Activated naive CD8-positive, alpha-beta T cell treated with anti-CD3 and anti-CD28 coated beads, Interleukin-2, amount 10 ng/mL, durations not matched to agents 7 days and 5 days (primary cell): ENCODE results near the gene UBE2D2. TPM values are rescaled to one million over a fixed set of nuclear protein-coding genes. Genes with fewer than 3 reads are reported as not detected.

ENCODE experiments used
- ATAC-seq: fragments of 150-1000 bp; cut with Tn5 transposase; one replicate; pipeline ENCODE4 v1.10.0; 2021; ENCODE audit warnings: low read depth, moderate library complexity
- POLR2A ChIA-PET: fragments of 350-600 bp; sonication (Branson Sonifier 250); formaldehyde crosslinking; loops from one replicate; lab custom pipeline; 2021; ENCODE audit warnings: antibody characterized with exemption; lab: Charles Lee
- DNase-seq: peaks from one replicate; pipeline ENCODE4 v3.0.0; 2021
- H3K27ac Mint-ChIP-seq: one replicate; pipeline ENCODE4 v1.8.0; 2022; ENCODE audit warnings: mild to moderate bottlenecking, mixed read lengths
- H3K27me3 Mint-ChIP-seq: one replicate; pipeline ENCODE4 v1.8.0; 2022; ENCODE audit warnings: mild to moderate bottlenecking, moderate library complexity, mixed read lengths
- H3K36me3 Mint-ChIP-seq: one replicate; pipeline ENCODE4 v1.8.0; 2021; ENCODE audit warnings: mild to moderate bottlenecking, mixed read lengths
- H3K4me1 Mint-ChIP-seq: one replicate; pipeline ENCODE4 v1.8.0; 2021; ENCODE audit warnings: mixed read lengths
- H3K4me3 Mint-ChIP-seq: one replicate; pipeline ENCODE4 v1.8.0; 2022; ENCODE audit warnings: mild to moderate bottlenecking, moderate library complexity, mixed read lengths
- H3K9me3 Mint-ChIP-seq: one replicate; pipeline ENCODE4 v1.8.0; 2021; ENCODE audit warnings: mixed read lengths
- total RNA-seq, 2 experiments: library from RNA; stranded (reverse); gene quantifications; one replicate each; pipeline ENCODE4 v1.2.3, GENCODE V29; 2021

The UBE2D2 gene
- total RNA-seq, 2 experiments from 2014 or later = 200 to 217 TPM

DNA sequence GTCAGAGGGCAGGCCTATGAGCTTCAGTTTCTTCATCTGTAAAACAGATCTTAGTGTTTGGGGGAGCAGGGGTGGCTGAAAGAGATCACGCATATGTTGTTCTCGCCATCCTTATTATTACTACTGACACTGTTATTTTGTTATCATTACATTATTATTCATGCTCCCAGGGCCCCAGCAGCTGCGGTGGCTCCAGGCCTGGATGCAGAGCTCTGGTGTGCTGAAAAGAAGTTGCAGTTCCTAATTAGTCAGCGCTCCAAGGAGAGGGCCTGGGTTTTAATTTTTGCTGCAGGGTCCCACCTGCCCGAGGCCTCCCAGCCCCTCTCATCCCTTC is 106.6 kb downstream of the UBE2D2 start:
- Mint-ChIP-seq H3K27ac (no peak overlapping the region), H3K9me3 (no peaks in the 10 kb centered on the region), H3K4me1 (peaks cover 39% of the 10 kb centered on the region), H3K4me3 (peak overlapping the region; percentile 61), H3K36me3 (no peaks in the 10 kb centered on the region), H3K27me3 (no peaks in the 10 kb centered on the region)
- no peak for ATAC-seq
- POLR2A ChIA-PET = interaction anchor here (1.0 to 2.0 kb wide), 4 partner anchors 17 to 79 kb away, joined by 3 to 6 read pairs (median 4); partner anchors contain the start of gene CXXC5
- no peak for DNase-seq

- ATAC-seq = peak; percentile 18
- Mint-ChIP-seq H3K36me3 (no peaks in the 10 kb centered on the region), H3K27me3 (no peaks in the 10 kb centered on the region), H3K4me1 (peaks cover 39% of the 10 kb centered on the region), H3K9me3 (no peaks in the 10 kb centered on the region), H3K27ac (peak overlapping the region; percentile 80), H3K4me3 (peak overlapping the region; percentile 84)
- DNase-seq = peak; percentile 68
- POLR2A ChIA-PET = interaction anchor here (1.6 to 2.7 kb wide), 4 partner anchors 9 to 33 kb away, joined by 3 to 14 read pairs (median 8); partner anchors contain the start of gene CXXC5
Observed at GRCh38 chr5:139668064-139668880, 107.1 kb downstream of the UBE2D2 start.

GRCh38 chr5:139668924-139669661 is 108.0 kb downstream of the UBE2D2 start:
- H3K4me1 Mint-ChIP-seq = peaks cover 39% of the 10 kb centered on the region
- no peak for ATAC-seq

GRCh38 chr5:139669662-139670368 is 108.7 kb downstream of the UBE2D2 start:
- DNase-seq (peak; percentile 64), ATAC-seq (peak; percentile 25)
- Mint-ChIP-seq H3K4me1 (peaks cover 38% of the 10 kb centered on the region), H3K27ac (peak overlapping the region; percentile 82), H3K9me3 (no peaks in the 10 kb centered on the region), H3K36me3 (no peaks in the 10 kb centered on the region), H3K4me3 (peak overlapping the region; percentile 84), H3K27me3 (no peaks in the 10 kb centered on the region)
- POLR2A ChIA-PET = interaction anchor here (0.8 to 2.7 kb wide), 8 partner anchors 10 to 37 kb away, joined by 3 to 14 read pairs (median 3); partner anchors contain the start of gene CXXC5

More at GRCh38 chr5:139668924-139669661, 108.0 kb downstream of the UBE2D2 start:
- Mint-ChIP-seq H3K27ac (peak overlapping the region; percentile 82), H3K4me3 (peak overlapping the region; percentile 84), H3K9me3 (no peaks in the 10 kb centered on the region), H3K36me3 (no peaks in the 10 kb centered on the region), H3K27me3 (no peaks in the 10 kb centered on the region)
- POLR2A ChIA-PET = interaction anchor here (0.8 to 2.7 kb wide), 4 partner anchors 10 to 36 kb away, joined by 3 to 14 read pairs (median 6); no protein-coding TSS in a partner anchor
- no peak for DNase-seq

DNA sequence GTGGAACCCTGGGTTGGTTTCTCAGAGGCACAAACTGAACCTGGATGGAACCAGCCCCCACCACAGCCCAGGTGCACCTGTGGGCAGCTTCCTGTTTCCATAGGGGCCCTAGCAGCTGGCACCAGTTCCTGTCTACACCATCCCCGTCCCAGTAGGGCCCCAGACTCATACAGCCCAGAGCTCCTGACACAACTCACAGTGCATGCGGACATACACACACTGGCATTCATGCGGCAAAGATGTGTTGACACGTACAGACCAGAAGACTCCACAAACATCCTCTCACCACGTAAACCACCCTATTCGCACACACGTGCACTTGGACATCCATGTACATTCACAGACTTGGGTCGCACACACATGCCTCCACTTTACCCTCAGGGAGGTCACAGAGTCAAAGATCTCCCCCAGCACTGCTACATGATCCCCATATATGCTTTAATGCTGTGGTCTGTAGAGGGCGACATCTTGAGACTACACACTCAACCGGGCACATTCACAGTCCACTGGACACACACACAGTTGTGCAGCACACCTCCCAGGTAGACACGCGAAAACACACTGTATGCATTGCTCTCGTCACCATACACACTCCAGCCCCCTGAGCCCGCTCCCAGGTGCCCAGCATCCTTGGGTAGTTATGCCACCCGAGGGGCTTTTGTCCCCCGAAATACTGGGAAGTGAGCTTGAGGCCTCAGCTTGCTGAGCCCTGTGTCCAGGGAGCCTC is 109.4 kb downstream of the UBE2D2 start:
- Mint-ChIP-seq H3K9me3 (no peaks in the 10 kb centered on the region), H3K27me3 (no peaks in the 10 kb centered on the region), H3K27ac (peak overlapping the region; percentile 82), H3K4me1 (peaks cover 38% of the 10 kb centered on the region), H3K36me3 (no peaks in the 10 kb centered on the region), H3K4me3 (peak overlapping the region; percentile 84)
- POLR2A ChIA-PET = interaction anchor here (0.8 to 2.7 kb wide), 8 partner anchors 11 to 37 kb away, joined by 3 to 14 read pairs (median 3); partner anchors contain the start of gene CXXC5
- peak; percentile 59 for DNase-seq
- peak; percentile 28 for ATAC-seq

GRCh38 chr5:139671096-139671841 is 110.1 kb downstream of the UBE2D2 start:
- H3K36me3 Mint-ChIP-seq = no peaks in the 10 kb centered on the region
- H3K27me3 Mint-ChIP-seq = no peaks in the 10 kb centered on the region
- H3K4me1 Mint-ChIP-seq = peaks cover 37% of the 10 kb centered on the region
- DNase-seq (no peak), ATAC-seq (no peak)
- no peaks in the 10 kb centered on the region for H3K9me3 Mint-ChIP-seq
- H3K4me3 Mint-ChIP-seq = no peak overlapping the region
- peak overlapping the region; percentile 56 for H3K27ac Mint-ChIP-seq
- POLR2A ChIA-PET = interaction anchor here (2.5 kb wide), 1 partner anchor 35 kb away, joined by 14 read pairs; no protein-coding TSS in a partner anchor

GRCh38 chr5:139675213-139675612 is 114.1 kb downstream of the UBE2D2 start:
- Mint-ChIP-seq H3K4me1 (peaks cover 11% of the 10 kb centered on the region), H3K9me3 (no peaks in the 10 kb centered on the region), H3K4me3 (no peak overlapping the region), H3K27ac (no peak overlapping the region), H3K27me3 (no peaks in the 10 kb centered on the region), H3K36me3 (no peaks in the 10 kb centered on the region)
- no peak for ATAC-seq
- POLR2A ChIA-PET = interaction anchor here (1.3 kb wide), 1 partner anchor 27 kb away, joined by 4 read pairs; the partner anchor contains the start of gene CXXC5
- no peak for DNase-seq

- no peak overlapping the region for H3K4me3 Mint-ChIP-seq
- no peaks in the 10 kb centered on the region for H3K27me3 Mint-ChIP-seq
- no peak overlapping the region for H3K27ac Mint-ChIP-seq
- H3K4me1 Mint-ChIP-seq = peaks cover 5% of the 10 kb centered on the region
- DNase-seq (no peak), ATAC-seq (no peak)
- no peaks in the 10 kb centered on the region for H3K36me3 Mint-ChIP-seq
- POLR2A ChIA-PET = no interaction called here
- no peaks in the 10 kb centered on the region for H3K9me3 Mint-ChIP-seq
Observed at GRCh38 chr5:139675825-139676224, 114.7 kb downstream of the UBE2D2 start.

GRCh38 chr5:139676406-139676805 is 115.3 kb downstream of the UBE2D2 start:
- Mint-ChIP-seq H3K4me3 (no peak overlapping the region), H3K36me3 (no peaks in the 10 kb centered on the region), H3K9me3 (no peaks in the 10 kb centered on the region), H3K4me1 (peaks cover 5% of the 10 kb centered on the region), H3K27ac (no peak overlapping the region), H3K27me3 (no peaks in the 10 kb centered on the region)
- DNase-seq = no peak
- POLR2A ChIA-PET = no interaction called here
- ATAC-seq = no peak

DNA sequence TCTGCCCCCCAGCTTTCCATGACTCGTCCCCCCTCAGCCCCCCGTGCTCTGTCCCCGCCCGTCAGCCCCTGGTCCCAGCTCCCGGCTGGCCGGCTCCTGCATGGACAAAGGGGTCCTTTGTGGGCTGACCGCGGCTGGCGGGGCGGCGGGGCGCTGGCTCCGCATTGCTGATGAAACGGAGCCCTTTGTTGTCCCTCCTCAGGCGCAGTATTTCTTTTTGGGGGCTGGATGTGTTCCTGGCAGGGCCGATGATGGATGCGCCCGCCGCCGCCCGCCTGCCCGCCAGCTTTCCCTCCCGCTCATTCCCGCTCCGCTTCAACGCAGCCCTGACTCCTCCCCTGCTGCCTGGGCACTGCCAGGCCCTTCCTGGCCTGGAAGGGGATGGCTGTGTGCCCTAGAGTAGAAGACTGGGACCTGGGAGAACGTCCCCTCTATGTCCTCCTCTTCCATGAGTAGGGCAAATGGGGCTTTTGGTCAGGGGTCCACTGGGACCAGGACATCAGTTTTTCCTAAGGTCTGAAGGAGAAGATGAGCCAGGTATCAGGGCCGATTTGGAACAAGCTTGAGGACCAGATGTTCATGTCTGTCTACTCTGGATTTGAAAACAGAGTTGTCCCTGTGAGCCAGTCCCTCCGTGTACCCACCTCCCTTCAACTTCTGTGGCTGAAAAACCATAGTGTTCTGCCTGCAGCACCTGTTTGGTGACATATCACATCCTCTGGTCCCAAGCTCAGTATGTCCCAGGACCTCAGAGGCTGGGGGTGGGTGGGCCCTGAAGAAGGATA is 116.0 kb downstream of the UBE2D2 start:
- Mint-ChIP-seq H3K27me3 (no peaks in the 10 kb centered on the region), H3K36me3 (no peaks in the 10 kb centered on the region), H3K27ac (no peak overlapping the region), H3K9me3 (no peaks in the 10 kb centered on the region), H3K4me1 (peaks cover 3% of the 10 kb centered on the region), H3K4me3 (no peak overlapping the region)
- POLR2A ChIA-PET = interaction anchor here (1.6 kb wide), 1 partner anchor 18 kb away, joined by 3 read pairs; no protein-coding TSS in a partner anchor
- DNase-seq (no peak), ATAC-seq (no peak)
